Head of caudate nucleus (tissue), 42 donors: ENCODE results near the gene PHF11.

Source experiments
- DNase-seq, 42 donors: peaks; one replicate each; pipeline versions ENCODE4 v3.0.0 to v3.0.0-alpha.2; 2020 to 2021; ENCODE audit warnings: mixed read lengths in 7 of 42
- intact Hi-C: fragments of 100-400 bp; cut with DNase I; formaldehyde crosslinking; loops from one replicate; pipeline ENCODE4 v1.15.0; 2022

The PHF11 gene

GRCh38 chr13:49495783-49496762 is at the start of gene PHF11:
Gene PHF11, plus strand, starts transcription at chr13:49495953. Its CDS starts 49 bp downstream, at chr13:49496002.
- intact Hi-C loops, result loop anchor here (10.0 kb wide), 1 partner anchor 109 kb away; no protein-coding TSS in a partner anchor
- peak; percentile 43 to 86 (median 70) for DNase-seq

GRCh38 chr13:49446473-49446872 is 49.3 kb upstream of the PHF11 start:
- DNase-seq, result no peak

GRCh38 chr13:49448753-49449152 is 47.0 kb upstream of the PHF11 start:
- intact Hi-C loops, result no loop called here

More at GRCh38 chr13:49446473-49446872, 49.3 kb upstream of the PHF11 start:
- intact Hi-C loops, result no loop called here

GRCh38 chr13:49450105-49450819 is 45.5 kb upstream of the PHF11 start:
- DNase-seq, result no peak
- intact Hi-C loops, result no loop called here

More at GRCh38 chr13:49448753-49449152, 47.0 kb upstream of the PHF11 start:
- no peak for DNase-seq

DNA sequence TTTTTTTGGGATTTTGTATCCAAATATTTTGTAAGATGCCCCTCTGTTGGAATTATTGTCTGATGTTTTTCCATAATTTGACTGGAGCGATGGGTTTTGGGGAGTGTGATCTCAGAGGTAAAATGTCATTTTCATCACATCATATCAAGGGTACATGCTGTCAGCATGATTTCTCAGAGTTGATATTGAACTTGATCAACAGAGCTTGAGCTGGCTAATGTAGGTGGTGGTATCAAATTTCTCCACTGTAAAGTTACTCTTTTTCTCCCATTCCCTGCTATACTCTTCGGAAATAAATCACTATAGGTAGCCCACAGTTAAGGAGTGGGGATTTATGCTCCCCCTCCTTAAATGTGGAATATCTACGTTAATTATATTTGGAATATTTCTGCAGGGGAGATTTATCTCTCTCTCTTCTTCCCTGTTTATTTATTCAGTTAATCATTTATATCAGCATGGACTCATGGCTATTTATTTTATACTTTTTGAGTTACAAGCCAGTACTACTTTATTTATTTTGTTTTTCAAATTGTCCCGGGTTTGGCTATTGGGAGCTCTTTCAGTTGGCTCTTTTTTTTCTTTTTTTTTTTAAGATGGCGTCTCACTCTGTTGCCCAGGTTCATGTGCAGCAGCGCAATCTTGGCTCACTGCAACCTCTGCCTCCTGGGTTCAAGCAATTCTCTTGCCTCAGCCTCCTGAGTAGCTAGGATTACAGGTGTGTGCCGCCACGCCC is 42.9 kb upstream of the PHF11 start:
- intact Hi-C loops, result no loop called here
- no peak for DNase-seq

- no peak for DNase-seq
- intact Hi-C loops, result no loop called here
Measured at GRCh38 chr13:49453465-49453864, 42.3 kb upstream of the PHF11 start.

- intact Hi-C loops, result no loop called here
- DNase-seq, result no peak
Measured at GRCh38 chr13:49454388-49455006, 41.3 kb upstream of the PHF11 start.

GRCh38 chr13:49455007-49455398 is 40.8 kb upstream of the PHF11 start:
- no peak for DNase-seq
- intact Hi-C loops, result no loop called here

- no peak for DNase-seq
- intact Hi-C loops, result no loop called here
Measured at GRCh38 chr13:49456156-49456555, 39.6 kb upstream of the PHF11 start.

DNA sequence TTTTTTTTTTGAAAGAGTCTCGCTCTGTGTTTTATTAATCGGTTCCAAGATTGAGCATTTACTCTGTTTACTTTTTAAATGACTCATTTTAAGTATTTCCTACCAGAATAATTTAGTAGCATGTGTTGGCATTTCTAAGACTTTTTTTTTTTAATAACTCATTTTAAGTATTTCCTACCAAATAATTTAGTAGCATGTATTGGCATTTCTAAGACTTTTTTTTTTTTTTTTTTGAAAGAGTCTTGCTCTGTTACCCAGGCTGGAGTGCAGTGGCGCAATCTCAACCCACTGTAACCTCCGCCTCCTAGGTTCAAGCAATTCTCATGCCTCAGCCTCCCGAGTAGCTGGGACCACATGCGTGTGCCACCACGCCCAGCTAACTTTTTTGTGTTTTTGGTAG is 38.5 kb upstream of the PHF11 start:
- DNase-seq, result no peak
- intact Hi-C loops, result no loop called here

DNA sequence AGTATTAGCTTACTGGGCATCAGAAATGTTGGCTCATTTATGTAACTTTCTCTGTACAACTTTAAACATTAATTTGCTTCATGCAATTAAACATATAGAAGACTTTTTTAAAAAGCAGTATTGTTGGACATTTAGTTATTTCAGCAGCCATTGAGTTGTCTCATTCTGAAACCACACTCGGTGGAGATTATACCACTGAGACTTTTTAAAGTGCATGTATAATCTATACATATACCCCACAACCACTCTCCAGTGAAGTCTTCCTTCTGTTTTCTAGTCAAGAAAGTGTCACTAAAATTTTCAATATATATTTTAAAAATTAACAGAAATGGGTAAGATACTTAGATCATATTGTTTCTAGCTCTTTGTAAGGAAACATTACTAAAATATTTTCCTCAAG is 36.2 kb upstream of the PHF11 start:
- intact Hi-C loops, result no loop called here

DNA sequence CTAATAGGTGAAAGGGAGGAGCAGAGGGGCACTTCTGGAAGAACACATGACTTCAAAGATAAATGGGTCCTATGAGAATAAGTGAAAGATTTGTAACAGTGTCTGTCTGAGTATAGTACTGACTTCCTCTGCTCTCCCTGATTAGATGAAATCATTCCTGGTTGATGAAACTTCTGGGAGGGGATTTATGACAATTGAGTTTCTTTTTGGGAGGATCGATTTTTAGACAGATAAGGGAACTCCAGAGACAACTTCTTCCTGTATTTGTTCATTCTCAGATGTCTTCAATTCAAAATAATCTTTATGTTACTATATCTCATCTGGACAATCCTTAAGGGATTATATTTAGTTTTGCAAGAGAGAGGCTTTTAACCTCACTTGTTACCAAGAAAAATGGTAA is 31.7 kb upstream of the PHF11 start:
- intact Hi-C loops, result no loop called here
- DNase-seq, result no peak

More for the DNA sequence above, 36.2 kb upstream of the PHF11 start:
- DNase-seq, result no peak

- intact Hi-C loops, result no loop called here
- DNase-seq, result no peak
Measured at GRCh38 chr13:49464621-49465325, 31.0 kb upstream of the PHF11 start.

- intact Hi-C loops, result no loop called here
Measured at GRCh38 chr13:49466292-49466838, 29.4 kb upstream of the PHF11 start.

DNA sequence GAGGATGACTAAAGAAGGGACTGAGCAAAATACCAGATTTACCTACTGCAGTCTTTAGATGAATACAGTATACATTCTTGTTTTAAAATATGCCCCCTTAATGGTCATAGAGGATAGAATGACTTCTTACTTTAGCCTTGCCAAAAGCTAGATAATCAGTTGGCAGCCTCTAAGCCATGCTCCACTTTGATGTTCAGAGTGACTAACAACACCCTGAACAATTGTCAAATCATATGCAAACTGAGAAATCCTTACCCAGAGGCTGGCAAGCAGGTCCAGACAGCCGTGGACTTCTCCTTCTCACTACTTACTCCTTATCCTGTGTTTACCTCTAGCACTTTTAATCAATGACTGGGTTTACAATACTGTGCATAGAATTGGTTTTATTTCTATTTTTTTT is 23.6 kb upstream of the PHF11 start:
- intact Hi-C loops, result no loop called here
- DNase-seq, result no peak

More at GRCh38 chr13:49466292-49466838, 29.4 kb upstream of the PHF11 start:
- DNase-seq, result no peak

- no peak for DNase-seq
- intact Hi-C loops, result no loop called here
Measured at GRCh38 chr13:49476529-49476928, 19.2 kb upstream of the PHF11 start.

DNA sequence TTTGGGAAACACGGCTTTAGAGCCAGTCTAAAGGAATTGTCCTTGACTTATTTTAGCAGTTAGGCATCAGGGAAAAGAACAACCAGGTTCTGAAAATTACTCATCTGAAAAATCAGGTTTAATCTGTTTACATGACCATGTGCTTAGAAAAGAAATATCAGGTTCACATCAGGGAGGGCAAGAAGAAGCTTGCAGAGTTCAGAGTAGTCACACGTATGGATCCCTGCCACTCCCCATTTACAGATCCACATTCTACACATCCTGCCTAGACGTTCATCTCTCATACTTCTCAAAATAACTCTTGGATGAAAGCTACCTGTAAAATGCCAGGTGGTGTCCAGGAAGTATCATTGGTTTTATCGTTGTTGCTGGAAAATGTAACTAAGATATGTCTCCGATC is 14.0 kb upstream of the PHF11 start:
- intact Hi-C loops, result no loop called here
- DNase-seq, result no peak

GRCh38 chr13:49488563-49488962 is 7.2 kb upstream of the PHF11 start:
- no peak for DNase-seq
- intact Hi-C loops, result no loop called here
